Osteocyte (in vitro differentiated cells): ENCODE data around the gene RNF14. TPM values are rescaled to one million over a fixed set of nuclear protein-coding genes. Genes with fewer than 3 reads are reported as not detected.

Source experiments
- DNase-seq: peaks from one replicate; pipeline ENCODE4 v3.0.0; 2021; ENCODE audit warnings: mixed read lengths; ENCODE audit not compliant: unreplicated experiment; ENCODE audit errors: extremely low spot score
- H3K27ac Mint-ChIP-seq: one replicate; pipeline ENCODE4 v1.8.0; 2021; ENCODE audit warnings: mild to moderate bottlenecking, mixed read lengths; ENCODE audit not compliant: unreplicated experiment
- H3K27me3 Mint-ChIP-seq: one replicate; pipeline ENCODE4 v1.8.0; 2021; ENCODE audit warnings: mixed read lengths; ENCODE audit not compliant: unreplicated experiment
- H3K36me3 Mint-ChIP-seq: one replicate; pipeline ENCODE4 v1.8.0; 2021; ENCODE audit warnings: mixed read lengths; ENCODE audit not compliant: unreplicated experiment
- H3K4me1 Mint-ChIP-seq: one replicate; pipeline ENCODE4 v1.8.0; 2021; ENCODE audit warnings: mixed read lengths; ENCODE audit not compliant: unreplicated experiment
- H3K4me3 Mint-ChIP-seq: one replicate; pipeline ENCODE4 v1.8.0; 2021; ENCODE audit warnings: mild to moderate bottlenecking, moderate library complexity, mixed read lengths; ENCODE audit not compliant: unreplicated experiment
- H3K9me3 Mint-ChIP-seq: one replicate; pipeline ENCODE4 v1.8.0; 2021; ENCODE audit warnings: mixed read lengths; ENCODE audit not compliant: unreplicated experiment
- CTCF ChIP-seq: fragments of 200-600 bp; sonication (generic); IDR thresholded peaks from 2 replicates; pipeline ENCODE4 v1.5.0; 2021; ENCODE audit warnings: antibody characterized with exemption, mild to moderate bottlenecking, moderate library complexity
- total RNA-seq: library from RNA; stranded (reverse); gene quantifications from 2 replicates; pipeline ENCODE4 v1.2.1, GENCODE V29; 2021

RNF14 gene
- total RNA-seq, 1 donor from 2014 or later = 66.8 TPM

GRCh38 chr5:142015781-142016533, 47.1 kb downstream of the RNF14 start:
- TF ChIP-seq CTCF = no peak
- Mint-ChIP-seq H3K9me3 (peaks cover 6% of the 10 kb centered on the region), H3K4me1 (peaks cover 25% of the 10 kb centered on the region), H3K27ac (no peak overlapping the region), H3K36me3 (peaks cover 2% of the 10 kb centered on the region), H3K4me3 (no peak overlapping the region), H3K27me3 (no peaks in the 10 kb centered on the region)
- no peak for DNase-seq

GRCh38 chr5:142016556-142016955, 47.7 kb downstream of the RNF14 start:
- H3K27ac Mint-ChIP-seq = no peak overlapping the region
- TF ChIP-seq CTCF = no peak
- H3K36me3 Mint-ChIP-seq = peaks cover 2% of the 10 kb centered on the region
- no peak overlapping the region for H3K4me3 Mint-ChIP-seq
- H3K4me1 Mint-ChIP-seq = peaks cover 25% of the 10 kb centered on the region
- H3K27me3 Mint-ChIP-seq = no peaks in the 10 kb centered on the region
- no peak for DNase-seq
- peaks cover 6% of the 10 kb centered on the region for H3K9me3 Mint-ChIP-seq

- Mint-ChIP-seq H3K27me3 (peaks cover 2% of the 10 kb centered on the region), H3K4me1 (peaks cover 18% of the 10 kb centered on the region), H3K4me3 (no peak overlapping the region), H3K36me3 (peaks cover 2% of the 10 kb centered on the region), H3K9me3 (peaks cover 6% of the 10 kb centered on the region), H3K27ac (no peak overlapping the region)
- TF ChIP-seq CTCF = no peak
- DNase-seq = no peak
Measured at GRCh38 chr5:142017832-142018427, 49.0 kb downstream of the RNF14 start.

- H3K4me1 Mint-ChIP-seq = peaks cover 15% of the 10 kb centered on the region
- DNase-seq = no peak
- H3K27ac Mint-ChIP-seq = no peak overlapping the region
- H3K27me3 Mint-ChIP-seq = peaks cover 2% of the 10 kb centered on the region
- peaks cover 6% of the 10 kb centered on the region for H3K9me3 Mint-ChIP-seq
- no peak for TF ChIP-seq CTCF
- no peak overlapping the region for H3K4me3 Mint-ChIP-seq
- peaks cover 2% of the 10 kb centered on the region for H3K36me3 Mint-ChIP-seq
Measured at GRCh38 chr5:142020122-142020659, 51.3 kb downstream of the RNF14 start.

- H3K4me3 Mint-ChIP-seq = no peak overlapping the region
- H3K27ac Mint-ChIP-seq = no peak overlapping the region
Measured at GRCh38 chr5:142023836-142024235, 54.9 kb downstream of the RNF14 start.

More at GRCh38 chr5:142023836-142024235, 54.9 kb downstream of the RNF14 start:
- no peak for DNase-seq
- H3K9me3 Mint-ChIP-seq = peaks cover 6% of the 10 kb centered on the region
- H3K27me3 Mint-ChIP-seq = peaks cover 2% of the 10 kb centered on the region
- TF ChIP-seq CTCF = no peak
- peaks cover 14% of the 10 kb centered on the region for H3K4me1 Mint-ChIP-seq
- H3K36me3 Mint-ChIP-seq = peaks cover 2% of the 10 kb centered on the region
